ENCODE data around the gene ARHGEF1.
A peak's percentile ranks its signal among the peaks of the same experiment; 100 is the strongest.

ARHGEF1 gene

GRCh38 chr19:41886761-41887710 lies 4.1 kb downstream of the ARHGEF1 start:
- Mint-ChIP-seq H3K27me3 (no peaks in the 10 kb centered on the region), H3K9me3 (ENCODE audit: low read depth) (no peaks in the 10 kb centered on the region), H3K4me3 (peak overlapping the region; percentile 91), H3K36me3 (peaks cover 11% of the 10 kb centered on the region), H3K27ac (peak overlapping the region; percentile 90), H3K4me1 (ENCODE audit: low read depth) (peaks cover 57% of the 10 kb centered on the region)

GRCh38 chr19:41887711-41888382 lies 4.9 kb downstream of the ARHGEF1 start:
- Mint-ChIP-seq H3K9me3 (ENCODE audit: low read depth) (no peaks in the 10 kb centered on the region), H3K4me1 (ENCODE audit: low read depth) (peaks cover 55% of the 10 kb centered on the region), H3K4me3 (peak overlapping the region; percentile 91), H3K36me3 (peaks cover 12% of the 10 kb centered on the region), H3K27me3 (no peaks in the 10 kb centered on the region), H3K27ac (peak overlapping the region; percentile 90)

- no peaks in the 10 kb centered on the region for H3K9me3 Mint-ChIP-seq (ENCODE audit: low read depth)
- H3K4me1 Mint-ChIP-seq (ENCODE audit: low read depth): peaks cover 59% of the 10 kb centered on the region
- no peaks in the 10 kb centered on the region for H3K27me3 Mint-ChIP-seq
- peaks cover 13% of the 10 kb centered on the region for H3K36me3 Mint-ChIP-seq
- peak overlapping the region; percentile 90 for H3K27ac Mint-ChIP-seq
- H3K4me3 Mint-ChIP-seq: peak overlapping the region; percentile 91
Measured at GRCh38 chr19:41888926-41889325, 5.9 kb downstream of the ARHGEF1 start.

- Mint-ChIP-seq H3K4me3 (peak overlapping the region; percentile 91), H3K27ac (peak overlapping the region; percentile 90), H3K36me3 (peaks cover 13% of the 10 kb centered on the region), H3K27me3 (no peaks in the 10 kb centered on the region), H3K9me3 (ENCODE audit: low read depth) (no peaks in the 10 kb centered on the region), H3K4me1 (ENCODE audit: low read depth) (peaks cover 65% of the 10 kb centered on the region)
Measured at GRCh38 chr19:41889896-41890295, 6.9 kb downstream of the ARHGEF1 start.

GRCh38 chr19:41890936-41891335 lies 8.0 kb downstream of the ARHGEF1 start:
- Mint-ChIP-seq H3K9me3 (ENCODE audit: low read depth) (no peaks in the 10 kb centered on the region), H3K27me3 (no peaks in the 10 kb centered on the region), H3K4me1 (ENCODE audit: low read depth) (peaks cover 68% of the 10 kb centered on the region), H3K4me3 (no peak overlapping the region), H3K36me3 (peaks cover 11% of the 10 kb centered on the region), H3K27ac (peak overlapping the region; percentile 83)

- peaks cover 59% of the 10 kb centered on the region for H3K4me1 Mint-ChIP-seq (ENCODE audit: low read depth)
- H3K27me3 Mint-ChIP-seq: no peaks in the 10 kb centered on the region
- H3K4me3 Mint-ChIP-seq: no peak overlapping the region
- peak overlapping the region; percentile 93 for H3K27ac Mint-ChIP-seq
- H3K36me3 Mint-ChIP-seq: peaks cover 11% of the 10 kb centered on the region
- H3K9me3 Mint-ChIP-seq (ENCODE audit: low read depth): no peaks in the 10 kb centered on the region
Measured at GRCh38 chr19:41892173-41892902, 9.4 kb downstream of the ARHGEF1 start.

- Mint-ChIP-seq H3K27me3 (no peaks in the 10 kb centered on the region), H3K4me1 (ENCODE audit: low read depth) (peaks cover 62% of the 10 kb centered on the region), H3K27ac (peak overlapping the region; percentile 72), H3K4me3 (peak overlapping the region; percentile 13), H3K9me3 (ENCODE audit: low read depth) (no peaks in the 10 kb centered on the region), H3K36me3 (peaks cover 13% of the 10 kb centered on the region)
Measured at GRCh38 chr19:41893899-41894298, 10.9 kb downstream of the ARHGEF1 start.

GRCh38 chr19:41894350-41894749 lies 11.4 kb downstream of the ARHGEF1 start:
- Mint-ChIP-seq H3K36me3 (peaks cover 13% of the 10 kb centered on the region), H3K9me3 (ENCODE audit: low read depth) (no peaks in the 10 kb centered on the region), H3K27ac (peak overlapping the region; percentile 72), H3K4me1 (ENCODE audit: low read depth) (peaks cover 61% of the 10 kb centered on the region), H3K27me3 (no peaks in the 10 kb centered on the region), H3K4me3 (peak overlapping the region; percentile 13)

GRCh38 chr19:41895745-41896580 lies 13.0 kb downstream of the ARHGEF1 start:
- H3K36me3 Mint-ChIP-seq: peaks cover 11% of the 10 kb centered on the region
- peaks cover 64% of the 10 kb centered on the region for H3K4me1 Mint-ChIP-seq (ENCODE audit: low read depth)
- H3K9me3 Mint-ChIP-seq (ENCODE audit: low read depth): no peaks in the 10 kb centered on the region
- peak overlapping the region; percentile 44 for H3K4me3 Mint-ChIP-seq
- H3K27ac Mint-ChIP-seq: peak overlapping the region; percentile 80
- H3K27me3 Mint-ChIP-seq: no peaks in the 10 kb centered on the region

- H3K4me1 Mint-ChIP-seq (ENCODE audit: low read depth): peaks cover 61% of the 10 kb centered on the region
- peaks cover 9% of the 10 kb centered on the region for H3K36me3 Mint-ChIP-seq
Measured at GRCh38 chr19:41896581-41896942, 13.6 kb downstream of the ARHGEF1 start.

GRCh38 chr19:41897181-41897580 lies 14.2 kb downstream of the ARHGEF1 start:
- no peaks in the 10 kb centered on the region for H3K27me3 Mint-ChIP-seq
- peaks cover 10% of the 10 kb centered on the region for H3K36me3 Mint-ChIP-seq
- H3K9me3 Mint-ChIP-seq (ENCODE audit: low read depth): no peaks in the 10 kb centered on the region
- no peak overlapping the region for H3K4me3 Mint-ChIP-seq
- peak overlapping the region; percentile 77 for H3K27ac Mint-ChIP-seq
- peaks cover 63% of the 10 kb centered on the region for H3K4me1 Mint-ChIP-seq (ENCODE audit: low read depth)

More at GRCh38 chr19:41896581-41896942, 13.6 kb downstream of the ARHGEF1 start:
- H3K9me3 Mint-ChIP-seq (ENCODE audit: low read depth): no peaks in the 10 kb centered on the region
- peak overlapping the region; percentile 80 for H3K27ac Mint-ChIP-seq
- H3K27me3 Mint-ChIP-seq: no peaks in the 10 kb centered on the region
- H3K4me3 Mint-ChIP-seq: peak overlapping the region; percentile 40

GRCh38 chr19:41897820-41898219 lies 14.8 kb downstream of the ARHGEF1 start:
- Mint-ChIP-seq H3K27me3 (no peaks in the 10 kb centered on the region), H3K4me1 (ENCODE audit: low read depth) (peaks cover 64% of the 10 kb centered on the region), H3K9me3 (ENCODE audit: low read depth) (no peaks in the 10 kb centered on the region), H3K27ac (peak overlapping the region; percentile 77), H3K4me3 (no peak overlapping the region), H3K36me3 (peaks cover 9% of the 10 kb centered on the region)

- Mint-ChIP-seq H3K4me3 (no peak overlapping the region), H3K27ac (peak overlapping the region; percentile 73), H3K36me3 (peaks cover 7% of the 10 kb centered on the region), H3K4me1 (ENCODE audit: low read depth) (peaks cover 64% of the 10 kb centered on the region), H3K9me3 (ENCODE audit: low read depth) (no peaks in the 10 kb centered on the region), H3K27me3 (no peaks in the 10 kb centered on the region)
Measured at GRCh38 chr19:41898235-41898634, 15.3 kb downstream of the ARHGEF1 start.

- Mint-ChIP-seq H3K4me1 (ENCODE audit: low read depth) (peaks cover 56% of the 10 kb centered on the region), H3K4me3 (no peak overlapping the region), H3K27me3 (no peaks in the 10 kb centered on the region), H3K36me3 (peaks cover 11% of the 10 kb centered on the region), H3K9me3 (ENCODE audit: low read depth) (no peaks in the 10 kb centered on the region), H3K27ac (peak overlapping the region; percentile 68)
Measured at GRCh38 chr19:41901707-41902360, 18.9 kb downstream of the ARHGEF1 start.
